ENCODE data around the gene N4BP2L1.

N4BP2L1 gene

DNA sequence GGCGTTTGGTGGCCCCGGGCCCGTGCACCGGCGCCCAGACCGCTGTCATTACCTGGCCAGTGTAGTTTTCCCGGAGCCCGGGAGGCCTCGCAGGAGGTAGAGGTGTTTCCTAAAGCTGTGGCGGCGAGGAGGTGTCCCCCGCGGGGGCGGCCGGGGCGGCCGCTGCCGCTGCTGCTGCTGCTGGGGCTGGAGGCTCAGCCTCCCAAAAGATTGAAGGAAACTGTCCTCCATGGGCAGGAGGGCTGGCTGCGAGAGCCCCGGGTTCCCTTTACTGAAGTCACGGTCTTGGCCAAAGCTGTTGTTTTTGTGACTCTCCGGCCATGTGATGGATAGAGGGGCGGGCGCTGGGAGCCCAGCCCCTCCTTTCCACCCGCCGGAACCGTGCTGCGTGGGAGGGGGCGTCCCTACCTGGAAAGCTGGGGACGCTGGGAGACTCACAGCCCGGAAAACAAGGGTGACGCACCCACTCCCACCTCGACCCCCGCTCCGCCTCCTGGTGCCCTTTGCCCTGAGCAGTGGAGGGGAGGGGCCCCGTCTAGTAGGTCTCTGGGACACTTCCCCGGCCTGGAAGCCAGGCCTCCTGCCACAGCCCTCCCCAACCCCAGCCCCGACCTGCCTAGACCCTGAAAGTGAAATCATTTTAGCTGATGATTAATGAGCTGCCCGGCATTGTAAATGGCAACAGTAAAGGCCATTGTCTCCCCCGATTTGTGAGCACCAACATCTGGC is at the start of gene N4BP2L1:
Gene N4BP2L1 (minus strand): TSS at position 279 of the 729 bp plus-strand sequence. CDS start 48 bp downstream, at position 231.
- peak; percentile 70 for DNase-seq (ENCODE audit: low spot score)

DNA sequence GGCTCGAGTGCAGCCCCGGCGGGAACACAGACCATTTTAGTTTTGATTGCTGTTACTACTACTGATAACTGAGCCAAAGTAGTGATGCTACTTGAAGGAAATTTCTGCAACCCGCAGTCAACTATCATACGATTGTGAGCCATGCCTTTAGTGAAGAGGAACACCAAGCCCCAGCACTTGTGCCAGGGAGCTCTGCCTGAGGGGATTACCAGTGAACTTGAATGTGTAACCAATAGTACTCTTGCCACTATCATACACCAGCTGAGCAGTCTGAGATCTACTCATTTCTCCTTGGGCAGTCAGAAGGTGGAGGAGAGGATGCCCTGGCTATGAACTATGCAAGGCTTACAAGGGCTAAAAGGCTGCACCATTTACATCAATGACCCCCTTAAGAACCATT is 49.0 kb upstream of the N4BP2L1 start:
- DNase-seq (ENCODE audit: low spot score) = no peak

DNA sequence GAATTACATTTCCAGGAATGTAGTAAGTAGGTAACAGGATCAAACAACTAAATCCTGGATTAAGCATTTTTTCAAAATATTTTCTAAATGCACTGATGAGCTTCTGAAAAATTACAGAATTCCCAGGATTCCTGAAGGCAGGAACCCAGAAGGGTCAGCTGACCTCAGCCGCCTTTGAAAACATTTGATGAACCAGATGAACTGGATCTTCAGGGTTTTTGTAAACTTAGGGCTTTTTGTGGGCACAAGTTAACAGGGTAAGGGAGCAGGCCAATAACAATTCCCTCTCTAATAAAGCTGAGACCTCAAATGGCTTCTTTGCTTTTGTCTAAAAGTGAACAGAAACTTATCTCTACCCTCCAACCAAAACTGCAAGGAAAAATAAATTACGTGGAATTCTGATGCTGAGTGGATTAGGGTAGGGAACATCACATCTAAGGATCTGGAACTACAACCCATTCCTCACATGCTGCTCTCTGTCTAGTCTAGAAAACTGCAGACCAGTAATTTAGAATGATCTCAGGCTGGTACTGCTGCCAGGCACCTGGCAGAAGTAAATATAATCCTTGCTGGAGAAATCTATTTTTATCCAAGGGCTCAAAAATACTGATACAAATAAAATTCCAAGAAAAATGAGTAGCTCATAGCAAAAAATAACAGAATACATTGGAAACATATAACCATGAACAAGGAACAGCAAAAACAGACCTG is 48.2 kb upstream of the N4BP2L1 start:
- no peak for DNase-seq (ENCODE audit: low spot score)

DNA sequence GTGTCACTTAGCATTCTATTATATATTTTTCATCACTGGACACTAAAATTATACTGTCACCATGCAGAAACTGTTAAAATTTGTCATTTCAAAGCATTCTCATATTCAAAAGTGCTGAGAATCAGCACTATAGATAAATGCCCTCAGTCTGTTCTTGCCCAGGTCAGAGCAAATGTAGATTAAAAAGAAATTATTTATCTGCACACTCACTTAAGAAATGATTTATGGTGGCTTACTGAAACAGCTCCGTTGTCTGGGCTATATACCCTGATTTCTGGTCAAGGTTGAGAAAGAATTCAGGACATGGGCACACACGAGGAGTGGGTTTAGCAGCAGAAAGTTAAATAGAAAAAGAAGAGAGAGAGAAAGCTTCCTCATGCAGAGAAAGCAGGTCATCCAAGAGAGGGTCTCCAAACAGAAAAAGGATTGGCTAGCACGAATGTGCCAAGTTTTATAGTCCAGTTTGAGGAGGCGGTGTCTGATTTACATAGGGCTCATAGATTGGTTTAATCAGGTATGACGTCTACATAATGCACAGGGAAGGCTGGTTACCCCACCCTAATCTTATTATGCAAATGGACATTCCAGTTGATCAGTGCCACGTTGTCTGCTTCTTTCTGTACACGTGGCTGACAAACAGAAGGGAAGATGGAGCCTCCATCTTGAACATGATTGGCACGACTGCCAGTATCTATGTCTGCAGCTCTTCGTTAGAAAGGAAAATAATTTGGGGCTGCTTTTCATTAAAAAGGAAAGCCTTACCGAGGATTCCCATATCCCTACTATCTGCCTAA is 47.3 kb upstream of the N4BP2L1 start:
- DNase-seq (ENCODE audit: low spot score) = no peak

DNA sequence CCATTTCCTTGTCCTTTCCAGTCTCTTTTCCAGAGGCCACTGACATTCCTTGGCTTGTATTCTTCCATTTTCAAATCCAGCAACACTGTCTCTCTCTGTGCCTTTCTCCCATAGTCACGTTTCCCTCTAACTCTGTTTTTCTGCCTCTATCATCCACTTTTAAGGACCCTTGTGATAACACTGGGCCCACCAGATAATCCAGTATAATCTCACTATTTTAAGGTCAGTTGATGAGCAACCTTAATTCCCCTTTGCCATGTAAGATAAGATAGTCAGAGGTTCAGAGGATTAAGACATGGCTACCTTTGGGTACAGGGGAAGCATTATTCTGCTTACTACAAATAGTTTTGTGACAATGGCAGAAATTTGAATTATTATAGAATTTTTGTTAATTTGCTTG is 45.7 kb upstream of the N4BP2L1 start:
- no peak for DNase-seq (ENCODE audit: low spot score)

DNA sequence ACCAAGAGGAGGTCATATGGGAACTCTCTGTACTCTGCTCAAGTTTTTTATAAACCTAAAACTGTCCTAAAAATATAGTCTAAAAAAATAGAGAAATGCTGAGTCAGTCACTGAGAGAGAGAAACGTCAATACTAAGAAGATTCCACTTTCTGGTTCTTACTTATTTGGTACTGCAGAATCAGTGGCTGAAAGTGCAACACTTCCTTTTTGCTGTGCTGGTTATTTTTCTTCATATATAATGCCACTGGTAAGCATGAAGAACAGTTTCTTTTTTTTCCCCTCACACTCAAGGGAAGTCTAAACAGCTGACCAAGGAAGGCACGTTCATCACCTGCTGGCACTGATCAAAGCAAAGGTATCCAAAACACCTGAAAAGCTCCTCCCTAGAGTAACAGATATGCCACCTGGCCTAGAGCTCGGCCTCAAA is 44.3 kb upstream of the N4BP2L1 start:
- no peak for DNase-seq (ENCODE audit: low spot score)

DNA sequence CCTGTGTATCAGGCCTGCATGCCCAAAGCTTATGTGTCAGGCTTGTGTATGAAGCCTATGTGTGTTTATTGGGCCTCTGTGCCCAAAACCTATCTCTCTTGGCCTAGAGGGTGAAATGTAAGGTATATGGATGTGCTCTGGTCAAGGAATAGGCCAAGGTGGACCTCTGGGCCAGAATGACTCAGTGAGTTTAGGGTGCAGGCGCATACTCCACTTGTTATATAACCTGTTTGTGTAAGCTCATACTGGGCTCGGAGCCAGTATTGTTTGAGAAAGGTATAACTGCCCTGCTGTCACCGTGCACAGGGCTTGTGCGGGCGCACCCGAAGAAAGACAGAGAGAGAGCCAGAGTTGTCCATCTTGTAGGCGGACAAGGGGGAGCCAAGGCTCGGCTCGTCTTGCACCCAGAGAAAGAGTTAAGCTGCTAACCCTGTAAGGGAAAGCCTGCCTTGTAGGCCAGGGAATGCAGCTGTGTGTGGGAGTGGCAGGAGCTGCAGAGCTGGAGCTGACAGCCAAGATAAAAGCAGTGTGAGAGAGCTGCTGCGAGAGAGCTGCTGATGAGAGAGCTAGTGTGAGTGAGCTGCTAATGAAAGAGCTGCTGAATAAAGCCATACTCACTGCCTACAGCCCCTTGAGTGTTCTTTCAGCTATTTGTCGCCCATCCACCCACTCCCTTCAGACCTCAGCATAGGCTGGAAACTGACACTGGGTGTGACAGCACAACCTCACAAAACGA is 43.4 kb upstream of the N4BP2L1 start:
- DNase-seq (ENCODE audit: low spot score) = no peak

DNA sequence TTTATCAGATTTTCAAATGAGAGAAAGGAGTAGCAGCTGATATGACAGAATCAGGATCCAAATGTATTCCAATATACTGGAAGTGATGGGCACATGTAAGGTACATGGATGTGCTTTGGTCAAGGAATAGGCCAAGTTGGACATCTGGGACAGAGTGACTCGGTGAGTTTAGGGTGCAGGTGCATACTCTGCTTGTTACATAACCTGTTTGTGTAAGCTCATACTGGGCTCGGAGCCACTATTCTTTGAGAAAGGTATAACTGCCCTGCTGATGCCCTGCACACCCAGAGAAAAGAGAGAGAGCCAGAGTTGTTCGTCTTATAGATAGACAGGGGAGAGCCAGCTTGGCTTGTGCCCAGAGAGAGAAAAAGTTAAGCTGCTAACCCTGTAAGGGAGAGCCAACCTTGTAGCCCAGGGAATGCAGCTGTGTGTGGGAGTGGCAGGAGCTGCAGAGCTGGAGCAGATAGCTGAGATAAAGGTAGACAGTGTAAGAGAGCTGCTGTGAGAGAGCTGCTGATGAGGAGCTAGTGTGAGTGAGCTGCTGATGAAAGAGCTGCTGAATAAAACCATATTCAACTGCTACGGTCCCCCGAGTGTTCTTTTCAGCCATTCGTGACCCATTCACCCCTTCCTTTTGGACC is 40.7 kb upstream of the N4BP2L1 start:
- no peak for DNase-seq (ENCODE audit: low spot score)

DNA sequence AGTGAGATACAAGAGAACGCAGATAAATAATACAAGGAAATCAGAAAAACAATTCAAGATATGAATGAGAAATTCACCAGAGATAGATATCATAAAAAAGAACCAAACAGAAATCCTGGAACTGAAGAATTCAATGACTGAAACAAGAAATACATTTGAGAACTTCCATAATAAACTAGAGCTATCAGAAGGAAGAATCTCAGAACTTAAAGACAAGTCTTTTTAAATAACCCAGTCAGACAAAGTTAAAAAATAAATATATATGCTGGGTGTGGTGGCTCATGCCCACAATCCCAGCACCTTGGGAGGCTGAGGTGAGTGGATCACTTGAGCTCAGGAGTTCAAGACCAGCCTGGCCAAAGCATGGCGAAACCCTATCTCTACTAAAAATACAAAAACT is 28.7 kb upstream of the N4BP2L1 start:
- no peak for DNase-seq (ENCODE audit: low spot score)

DNA sequence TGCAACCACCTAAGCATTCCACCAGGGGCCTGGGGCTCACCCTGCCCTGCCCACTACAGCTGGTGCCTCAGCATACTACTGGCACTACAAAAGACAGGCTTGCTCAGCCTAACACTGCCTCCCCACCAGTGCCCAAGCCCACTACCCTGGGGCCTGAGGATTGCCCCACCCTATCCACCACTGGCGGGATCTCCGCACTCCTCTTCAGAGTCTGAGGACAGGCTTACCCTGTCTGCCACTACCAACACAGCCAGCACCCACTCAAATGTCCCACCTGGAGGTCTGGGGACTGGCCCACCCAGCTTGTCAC is 27.6 kb upstream of the N4BP2L1 start:
- DNase-seq (ENCODE audit: low spot score) = no peak

DNA sequence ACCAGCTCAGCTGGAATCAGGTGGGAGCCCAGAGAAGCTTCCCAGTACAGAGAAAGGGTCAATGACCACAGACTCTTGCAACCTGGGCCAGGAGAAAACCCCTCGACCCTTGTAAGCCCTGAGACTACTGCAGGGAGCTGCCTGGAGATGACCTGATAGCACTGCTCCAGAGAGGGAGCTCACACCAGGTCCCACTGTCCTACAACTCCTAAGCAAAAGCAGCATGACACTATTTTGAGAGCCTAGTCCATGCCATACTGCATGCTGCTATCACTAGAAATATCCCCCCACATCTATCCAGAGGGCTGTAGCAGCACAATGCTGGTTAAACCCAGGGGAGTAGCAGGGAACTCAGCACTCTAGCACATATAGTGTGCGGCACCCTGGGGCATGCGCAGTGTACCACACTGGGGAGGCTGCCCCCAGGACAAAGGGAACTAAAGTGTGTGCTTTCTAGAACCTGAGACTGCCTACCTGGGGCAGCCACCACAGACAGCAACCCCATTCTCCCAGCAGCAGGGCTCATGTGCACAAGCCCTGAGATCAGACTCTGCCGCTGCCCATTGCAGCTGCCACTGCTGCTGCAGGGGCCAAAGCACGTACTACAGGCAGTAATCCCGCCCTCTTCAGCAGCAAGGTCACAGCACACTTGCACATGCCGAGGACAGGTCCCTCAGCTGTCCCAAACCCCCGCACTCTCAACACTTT is 27.1 kb upstream of the N4BP2L1 start:
- no peak for DNase-seq (ENCODE audit: low spot score)

DNA sequence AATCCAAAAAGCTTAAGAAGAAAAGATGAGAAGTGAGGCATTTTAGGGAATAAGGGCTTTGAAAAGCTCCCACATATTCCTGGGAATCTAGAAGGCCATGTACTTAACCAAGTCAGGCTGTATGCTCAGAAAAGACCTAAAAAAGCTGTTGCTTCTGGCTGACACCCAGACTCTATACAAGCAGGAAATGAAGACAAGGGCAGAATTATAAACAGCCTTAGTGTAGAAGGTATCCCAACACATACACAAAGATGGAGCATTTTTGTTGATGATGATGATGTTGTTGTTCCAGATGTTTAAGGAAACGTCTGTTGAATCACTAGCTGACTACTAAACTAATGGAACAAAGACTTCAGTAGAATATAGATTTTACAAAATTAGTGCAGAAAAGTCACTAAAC is 26.1 kb upstream of the N4BP2L1 start:
- DNase-seq (ENCODE audit: low spot score) = no peak

DNA sequence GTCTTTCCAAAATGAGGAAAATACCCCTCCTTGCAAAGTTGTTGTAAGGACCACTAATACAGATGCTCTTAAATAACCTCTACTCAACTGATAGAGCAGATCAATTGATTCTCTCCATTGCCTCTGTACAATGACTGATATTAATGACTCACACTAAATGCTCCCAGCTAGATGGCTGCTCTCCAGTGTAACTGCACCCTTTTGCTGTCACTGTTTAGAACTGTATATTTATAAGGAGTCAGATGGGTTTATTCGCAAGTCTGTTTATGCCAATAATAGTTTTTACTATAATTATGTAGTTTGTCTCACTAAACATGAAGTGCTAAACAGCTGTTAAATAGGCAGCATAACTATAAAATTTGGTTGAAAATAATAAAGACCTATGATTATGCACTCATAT is 21.0 kb upstream of the N4BP2L1 start:
- no peak for DNase-seq (ENCODE audit: low spot score)

DNA sequence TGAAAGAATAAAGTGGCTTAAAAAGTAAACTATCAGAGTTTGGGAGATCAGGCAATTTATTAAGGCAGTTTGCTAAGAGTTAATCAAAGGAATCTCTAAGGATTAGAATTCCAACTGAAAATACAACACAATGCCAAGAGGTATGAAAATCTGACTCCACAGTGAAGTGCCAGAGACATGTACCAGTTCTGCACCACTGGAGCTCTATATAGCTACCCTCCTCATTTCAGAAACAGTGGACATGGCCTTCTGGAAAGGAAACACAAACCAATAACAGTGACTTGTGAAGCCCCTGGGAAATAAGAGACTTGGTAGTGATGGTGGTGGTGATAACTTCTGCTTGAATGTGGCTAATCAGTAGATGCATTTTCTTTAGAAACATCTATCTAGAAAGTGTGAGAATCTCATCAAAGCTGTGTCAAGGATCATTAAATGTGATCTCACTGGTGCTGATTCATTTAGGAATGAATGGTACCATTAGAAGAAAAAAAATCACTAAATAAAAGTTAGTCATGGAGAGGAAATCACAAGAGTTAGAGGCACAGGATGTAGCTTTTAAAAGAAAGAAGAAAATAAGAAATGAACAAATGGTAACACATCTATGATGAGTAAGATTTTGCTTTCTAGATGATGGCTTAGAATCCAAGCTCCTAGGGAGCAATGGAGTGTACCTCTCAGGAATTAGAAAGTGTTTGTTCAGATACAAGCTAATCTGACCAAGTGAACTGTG is 20.1 kb upstream of the N4BP2L1 start:
- no peak for DNase-seq (ENCODE audit: low spot score)

DNA sequence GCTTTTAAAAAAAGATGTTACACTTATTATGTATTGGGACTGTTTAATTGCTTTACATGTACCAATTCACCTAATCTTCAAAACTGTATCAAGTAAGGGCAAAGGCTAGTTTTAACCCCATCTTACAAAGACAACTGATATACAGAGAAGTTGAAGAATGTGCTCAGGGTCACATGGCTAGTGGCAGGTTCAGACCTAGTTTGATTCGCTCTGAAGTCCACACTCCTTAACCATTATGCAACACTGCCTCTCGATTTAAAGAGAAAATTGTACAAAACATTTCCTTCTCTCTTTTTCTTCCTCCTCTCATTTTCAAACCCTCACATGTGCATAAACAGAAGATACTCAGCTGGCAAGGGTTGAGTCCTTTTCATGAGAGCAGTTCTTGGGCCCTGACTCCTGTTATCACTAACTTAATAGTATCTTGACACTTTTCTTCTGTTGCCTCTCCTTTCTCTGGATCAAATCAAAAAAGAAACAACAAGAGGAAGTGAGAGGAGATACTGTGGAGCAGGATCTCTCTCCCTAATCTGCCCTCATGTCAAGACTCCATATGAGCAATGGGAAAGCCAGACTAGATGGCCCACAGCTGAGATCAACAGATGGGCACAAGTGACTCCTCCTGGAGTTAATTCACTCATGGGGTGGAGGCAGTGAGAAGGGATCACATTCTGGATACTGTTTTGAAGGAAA is 19.0 kb upstream of the N4BP2L1 start:
- DNase-seq (ENCODE audit: low spot score) = no peak

DNA sequence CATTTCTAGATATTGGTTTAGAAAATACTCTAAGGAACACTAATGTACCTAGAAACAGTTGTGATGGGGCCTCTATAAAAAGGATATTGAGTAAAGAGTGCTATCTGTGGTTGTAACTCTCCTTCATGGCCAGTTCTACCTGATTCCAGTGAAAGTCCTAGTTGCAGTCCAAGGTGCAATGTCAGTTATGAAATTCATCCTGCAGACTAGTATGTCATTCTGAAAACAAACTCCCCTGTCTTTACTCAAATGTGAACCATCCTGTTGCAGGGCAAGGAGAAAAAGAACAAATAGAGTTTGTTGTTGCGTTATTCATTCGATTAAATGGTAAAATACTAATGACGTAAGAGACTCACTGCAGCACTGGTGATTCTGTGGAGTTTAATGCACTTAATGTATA is 18.3 kb upstream of the N4BP2L1 start:
- DNase-seq (ENCODE audit: low spot score) = no peak

DNA sequence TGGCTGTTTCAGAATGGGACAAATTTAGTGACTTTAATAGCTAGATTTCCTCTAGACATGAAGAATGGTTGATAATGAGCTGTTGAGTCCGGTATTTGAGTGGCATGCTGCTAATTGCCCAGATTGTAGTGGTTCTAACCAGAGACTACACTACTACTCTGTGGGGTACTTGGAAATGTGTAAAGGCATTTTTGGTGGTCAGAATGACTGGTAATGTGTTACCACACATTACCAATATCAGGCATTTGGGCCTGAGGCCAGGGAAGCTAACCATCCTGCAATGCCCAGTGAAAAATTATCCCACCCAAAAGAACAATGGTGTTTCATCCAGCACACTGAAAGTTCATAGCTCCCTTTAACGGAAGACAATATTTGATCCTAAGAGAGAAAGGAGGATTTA is 17.5 kb upstream of the N4BP2L1 start:
- no peak for DNase-seq (ENCODE audit: low spot score)

DNA sequence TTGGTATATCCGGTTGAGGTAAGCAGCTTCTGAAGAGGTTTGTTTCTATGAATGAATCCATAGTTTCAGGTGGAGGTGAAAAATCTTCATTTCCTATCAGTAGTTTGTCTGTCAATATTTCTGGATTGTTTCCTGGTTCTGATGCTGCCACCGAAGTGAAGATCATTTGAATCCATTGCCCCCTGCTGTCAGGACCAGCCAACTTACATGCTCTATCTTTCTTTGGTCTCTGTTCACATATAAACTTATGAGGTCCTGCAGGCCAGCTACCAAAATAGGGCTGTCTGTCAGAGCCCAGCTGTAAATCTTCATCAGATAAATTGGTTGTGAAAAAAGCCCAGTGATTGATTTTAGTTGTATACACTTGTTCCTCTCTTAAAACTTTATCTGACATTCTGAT is 15.2 kb upstream of the N4BP2L1 start:
- peak; percentile 54 for DNase-seq (ENCODE audit: low spot score)

DNA sequence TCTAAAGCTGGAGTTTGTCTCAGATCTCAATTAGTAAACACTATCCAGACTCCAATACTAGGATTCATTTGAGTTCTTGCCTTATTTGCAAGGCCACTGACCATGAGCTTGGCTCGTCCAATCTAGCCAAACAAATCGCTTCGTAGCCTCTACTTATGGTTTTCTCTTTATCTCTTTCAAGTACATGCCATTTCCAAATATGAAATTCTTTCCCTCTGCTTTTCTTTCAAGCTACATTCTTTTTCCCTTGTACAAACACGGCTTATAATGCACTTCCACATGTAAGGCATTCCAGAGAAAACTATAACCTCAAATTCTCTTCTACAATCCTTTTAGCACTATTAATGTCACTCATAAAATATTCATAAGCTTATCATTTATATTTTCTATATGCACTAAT is 10.9 kb upstream of the N4BP2L1 start:
- no peak for DNase-seq (ENCODE audit: low spot score)

DNA sequence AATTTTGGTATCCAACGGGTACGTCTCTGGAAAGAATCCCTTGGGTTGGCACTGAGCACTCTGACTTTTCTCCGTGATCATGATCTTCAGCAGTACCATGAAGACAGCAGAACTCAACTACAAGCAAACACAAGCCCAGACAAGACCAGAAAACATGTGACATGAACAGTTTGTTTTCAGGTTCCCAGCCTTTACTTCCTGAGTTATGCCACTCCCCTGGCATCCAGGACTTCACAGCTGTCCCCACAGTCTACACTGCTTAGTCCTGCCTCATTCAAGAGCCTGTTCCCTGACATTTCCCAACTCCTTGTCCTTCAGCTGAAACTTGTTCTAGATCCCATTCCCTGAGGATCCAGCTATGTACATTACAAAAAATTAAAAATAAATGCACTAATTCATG is 4.9 kb upstream of the N4BP2L1 start:
- no peak for DNase-seq (ENCODE audit: low spot score)
